AG09309 (cell line): Measurements from ENCODE around the gene TAMM41.

Experiments
- DNase-seq: peaks from one replicate; pipeline ENCODE4 v3.0.0-alpha.2; 2010; ENCODE audit warnings: low read depth
- H3K4me3 ChIP-seq: 2 replicates; pipeline ENCODE4 v1.5.1; 2011; ENCODE audit warnings: mild to moderate bottlenecking, low read depth, low read length, moderate library complexity; ENCODE audit not compliant: control insufficient read depth
- TF ChIP-seq, protein P1 (sequence below): IDR thresholded peaks from 2 replicates; pipeline ENCODE4 v1.5.1; 2011; ENCODE audit warnings: mild to moderate bottlenecking, low read depth, low read length, inconsistent platforms; ENCODE audit not compliant: insufficient read depth, control insufficient read depth; ENCODE audit errors: missing control alignments

Gene TAMM41

DNA sequence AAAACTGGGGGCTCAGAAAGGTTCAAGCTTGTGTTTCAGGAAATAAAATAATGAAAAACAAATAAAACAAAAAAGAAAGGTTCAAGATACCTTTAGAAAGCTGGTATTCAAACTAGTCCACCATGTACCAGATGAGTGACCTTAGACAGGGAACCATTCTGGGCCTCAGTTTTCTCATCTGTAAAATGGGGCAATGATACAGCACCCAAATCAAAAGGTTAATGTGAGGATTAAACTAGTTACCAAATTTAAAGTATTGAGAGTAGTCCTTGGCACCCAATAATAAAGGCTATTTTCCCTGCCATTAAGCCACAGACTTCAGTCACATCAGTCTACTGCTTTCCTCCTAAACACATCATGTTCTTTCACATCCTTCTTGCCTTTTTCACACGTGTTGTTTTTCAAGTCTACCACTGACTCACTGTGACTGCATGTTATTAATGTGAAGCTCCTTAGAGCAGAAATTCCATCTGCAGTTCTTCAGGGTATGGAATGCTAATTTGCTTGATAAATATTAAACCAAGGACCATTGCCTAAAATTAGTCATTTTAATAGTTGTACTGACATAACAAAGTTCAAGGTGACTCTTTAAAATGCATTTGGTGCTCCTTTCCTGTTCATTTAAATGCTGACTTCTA is 19.9 kb downstream of the TAMM41 start:
- TF ChIP-seq, protein P1, sequence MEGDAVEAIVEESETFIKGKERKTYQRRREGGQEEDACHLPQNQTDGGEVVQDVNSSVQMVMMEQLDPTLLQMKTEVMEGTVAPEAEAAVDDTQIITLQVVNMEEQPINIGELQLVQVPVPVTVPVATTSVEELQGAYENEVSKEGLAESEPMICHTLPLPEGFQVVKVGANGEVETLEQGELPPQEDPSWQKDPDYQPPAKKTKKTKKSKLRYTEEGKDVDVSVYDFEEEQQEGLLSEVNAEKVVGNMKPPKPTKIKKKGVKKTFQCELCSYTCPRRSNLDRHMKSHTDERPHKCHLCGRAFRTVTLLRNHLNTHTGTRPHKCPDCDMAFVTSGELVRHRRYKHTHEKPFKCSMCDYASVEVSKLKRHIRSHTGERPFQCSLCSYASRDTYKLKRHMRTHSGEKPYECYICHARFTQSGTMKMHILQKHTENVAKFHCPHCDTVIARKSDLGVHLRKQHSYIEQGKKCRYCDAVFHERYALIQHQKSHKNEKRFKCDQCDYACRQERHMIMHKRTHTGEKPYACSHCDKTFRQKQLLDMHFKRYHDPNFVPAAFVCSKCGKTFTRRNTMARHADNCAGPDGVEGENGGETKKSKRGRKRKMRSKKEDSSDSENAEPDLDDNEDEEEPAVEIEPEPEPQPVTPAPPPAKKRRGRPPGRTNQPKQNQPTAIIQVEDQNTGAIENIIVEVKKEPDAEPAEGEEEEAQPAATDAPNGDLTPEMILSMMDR: no peak
- H3K4me3 ChIP-seq: no peak overlapping the region

DNA sequence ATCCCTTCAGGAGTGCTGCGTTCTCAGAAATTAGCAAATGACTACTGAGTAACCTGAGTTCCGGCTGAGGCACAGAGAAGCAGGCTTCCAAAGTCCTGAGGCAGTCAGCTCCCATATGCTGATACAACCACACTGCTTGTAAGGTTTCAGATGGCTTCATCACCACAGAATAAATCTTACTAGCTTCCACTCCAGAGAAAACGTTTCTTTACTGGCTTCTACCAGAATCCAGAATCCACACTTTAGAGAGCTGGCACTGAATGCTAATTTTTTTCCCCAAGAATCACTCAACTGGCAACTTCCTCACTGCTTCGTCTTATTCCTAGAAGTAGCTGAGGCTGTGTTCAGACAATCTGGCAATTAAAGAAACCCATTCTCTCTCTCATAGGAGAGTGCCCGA is 21.4 kb downstream of the TAMM41 start:
- DNase-seq: no peak
- TF ChIP-seq, protein P1: no peak
- H3K4me3 ChIP-seq: no peak overlapping the region

More for the DNA sequence above, 19.9 kb downstream of the TAMM41 start:
- no peak for DNase-seq

DNA sequence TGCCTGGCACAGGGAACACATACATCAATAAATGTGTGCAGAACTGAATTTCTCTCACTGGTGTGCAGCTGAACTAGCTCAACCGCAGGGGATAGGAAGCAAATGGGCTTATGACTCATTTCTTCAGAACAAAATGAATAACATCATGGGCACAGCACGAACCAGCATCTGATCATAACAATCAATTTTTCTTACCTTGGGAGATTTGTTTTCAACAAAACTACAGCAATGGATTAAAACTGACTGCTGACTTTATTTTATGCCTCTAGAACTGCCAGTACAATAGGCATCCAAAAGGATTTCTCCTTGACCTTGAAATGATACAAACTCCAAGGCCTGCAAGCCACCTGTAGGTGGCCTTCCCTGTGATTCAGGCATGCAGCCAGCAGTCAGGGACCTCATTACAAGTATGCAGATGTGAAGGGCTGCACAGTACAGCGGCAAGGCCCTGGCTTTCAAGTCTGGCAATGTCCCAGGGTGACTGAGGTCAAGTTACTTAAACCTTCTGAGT is 26.1 kb downstream of the TAMM41 start:
- H3K4me3 ChIP-seq: no peak overlapping the region
- TF ChIP-seq, protein P1: peak; percentile 13
- DNase-seq: no peak

DNA sequence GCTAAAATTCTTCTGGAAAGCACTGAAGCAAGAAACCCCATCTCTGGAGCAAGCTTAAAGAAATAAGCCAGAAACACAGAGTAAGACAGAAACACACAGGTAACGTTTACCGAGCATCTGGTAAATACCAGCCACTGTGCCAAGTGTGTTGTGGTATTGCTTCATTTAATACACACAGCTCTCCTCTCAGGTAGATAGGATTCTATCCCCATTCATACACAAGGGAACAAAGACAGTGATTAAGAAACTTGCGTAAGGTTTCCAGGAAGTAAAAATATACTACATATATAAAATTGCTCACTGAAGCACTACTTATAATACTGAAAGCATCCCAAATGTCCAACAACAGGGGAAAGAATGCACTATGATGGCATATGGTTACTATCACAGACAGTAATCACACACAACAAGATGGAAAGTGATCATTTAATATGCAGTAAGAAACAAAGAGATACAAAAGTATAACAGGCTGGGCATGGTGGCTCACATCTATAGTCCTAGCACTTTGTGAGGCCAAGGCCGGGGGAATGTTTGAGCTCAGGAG is 27.5 kb downstream of the TAMM41 start:
- TF ChIP-seq, protein P1: no peak
- DNase-seq: no peak
- H3K4me3 ChIP-seq: no peak overlapping the region

DNA sequence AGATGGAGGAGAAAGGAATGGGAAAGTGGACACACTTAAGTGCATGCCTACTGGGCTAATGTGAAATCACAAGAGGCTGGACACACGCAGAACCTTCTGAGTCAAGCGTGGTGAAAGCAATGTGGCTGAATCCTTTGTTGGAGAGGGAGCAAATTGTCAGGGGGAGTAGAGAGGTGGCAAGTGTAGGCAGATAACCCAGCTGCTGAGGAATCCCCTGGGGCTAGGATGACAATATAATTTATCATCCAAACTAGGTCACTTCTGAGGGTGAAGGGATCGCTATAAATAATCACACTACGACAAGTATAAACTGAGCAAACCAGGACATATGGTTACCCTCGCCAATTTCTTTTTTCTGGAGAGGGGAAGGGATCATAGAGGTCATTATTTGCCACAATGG is 28.7 kb downstream of the TAMM41 start:
- TF ChIP-seq, protein P1: no peak
- H3K4me3 ChIP-seq: no peak overlapping the region
- DNase-seq: no peak

DNA sequence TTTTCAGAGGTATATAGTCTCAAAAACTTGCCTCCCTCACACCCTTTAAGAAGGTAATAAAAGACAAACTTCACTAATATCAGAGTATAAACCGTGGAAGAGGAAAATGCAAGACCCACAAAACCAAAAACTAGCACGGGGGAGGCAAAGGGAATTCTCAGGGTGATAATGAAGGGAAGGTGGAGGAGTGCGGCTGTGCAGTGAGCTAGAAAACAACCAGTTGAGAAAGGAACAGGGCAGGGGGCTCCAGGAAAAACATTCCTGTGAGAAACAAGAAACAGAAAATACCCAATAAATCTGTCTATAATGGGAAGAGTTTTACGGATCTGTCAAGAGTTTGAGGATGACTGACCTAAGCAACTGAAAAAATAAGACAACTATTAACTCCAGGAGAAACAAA is 31.6 kb downstream of the TAMM41 start:
- TF ChIP-seq, protein P1: no peak
- H3K4me3 ChIP-seq: no peak overlapping the region
- no peak for DNase-seq

DNA sequence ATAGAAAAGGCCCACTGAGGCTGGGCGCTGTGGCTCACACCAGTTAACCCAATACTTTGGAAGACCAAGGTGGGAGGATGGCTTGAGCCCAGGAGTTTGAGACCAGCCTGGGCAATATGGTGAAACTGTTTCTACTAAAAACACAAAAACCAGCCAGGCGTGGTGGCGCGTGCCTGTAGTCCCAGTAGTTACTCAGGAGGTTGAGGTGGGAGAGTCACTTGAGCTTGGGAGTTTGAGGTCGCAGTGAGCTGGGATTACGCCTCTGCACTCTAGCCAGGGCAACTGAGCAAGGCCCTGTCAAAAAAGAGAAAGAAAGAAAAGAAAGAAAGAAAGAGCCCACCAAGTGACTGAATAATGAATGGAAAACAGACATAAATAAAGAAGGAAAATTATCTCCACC is 32.0 kb downstream of the TAMM41 start:
- TF ChIP-seq, protein P1: no peak
- H3K4me3 ChIP-seq: no peak overlapping the region
- DNase-seq: no peak
